HG03196 (cell line): ENCODE data around the gene TEKTIP1.

ENCODE experiments used
- ATAC-seq: cut with Tn5 transposase; IDR thresholded peaks from one replicate; pipeline ENCODE4 v1.9.1; 2021; ENCODE audit not compliant: unreplicated experiment

The TEKTIP1 gene

GRCh38 chr19:3538965-3539755 is at the start of gene TEKTIP1:
TSS of gene TEKTIP1 (plus strand) at chr19:3539174. CDS start at chr19:3539178, 4 bp downstream.
- ATAC-seq = no peak

GRCh38 chr19:3491396-3492119 is 47.4 kb upstream of the TEKTIP1 start:
- ATAC-seq = no peak

GRCh38 chr19:3492131-3492839 is 46.7 kb upstream of the TEKTIP1 start:
- no peak for ATAC-seq

- no peak for ATAC-seq
Measured at GRCh38 chr19:3492919-3493318, 46.1 kb upstream of the TEKTIP1 start.

- ATAC-seq = no peak
Measured at GRCh38 chr19:3493651-3494050, 45.3 kb upstream of the TEKTIP1 start.

GRCh38 chr19:3494051-3494450 is 44.9 kb upstream of the TEKTIP1 start:
- no peak for ATAC-seq

GRCh38 chr19:3494559-3494958 is 44.4 kb upstream of the TEKTIP1 start:
- no peak for ATAC-seq

- no peak for ATAC-seq
Measured at GRCh38 chr19:3496392-3497273, 42.3 kb upstream of the TEKTIP1 start.

GRCh38 chr19:3497757-3498520 is 41.0 kb upstream of the TEKTIP1 start:
- no peak for ATAC-seq

- ATAC-seq = peak; percentile 6
Measured at GRCh38 chr19:3499738-3500428, 39.1 kb upstream of the TEKTIP1 start.

GRCh38 chr19:3500429-3501101 is 38.4 kb upstream of the TEKTIP1 start, which contains the start of gene DOHH:
TSS of gene DOHH (minus strand) at chr19:3500674. CDS start at chr19:3496814, 3,860 bp downstream.
- ATAC-seq = peak; percentile 82

- ATAC-seq = no peak
Measured at GRCh38 chr19:3501780-3502179, 37.2 kb upstream of the TEKTIP1 start.

- ATAC-seq = no peak
Measured at GRCh38 chr19:3503036-3503572, 35.9 kb upstream of the TEKTIP1 start.

- ATAC-seq = no peak
Measured at GRCh38 chr19:3504735-3505134, 34.2 kb upstream of the TEKTIP1 start.

GRCh38 chr19:3505598-3506383 is 33.2 kb upstream of the TEKTIP1 start, which contains the start of gene FZR1:
TSS of gene FZR1 (plus strand) at chr19:3506311. CDS start at chr19:3522990, 16,679 bp downstream.
- peak; percentile 82 for ATAC-seq

- no peak for ATAC-seq
Measured at GRCh38 chr19:3506384-3507340, 32.3 kb upstream of the TEKTIP1 start.
